ENCODE measurements around the gene APC.

APC gene

DNA sequence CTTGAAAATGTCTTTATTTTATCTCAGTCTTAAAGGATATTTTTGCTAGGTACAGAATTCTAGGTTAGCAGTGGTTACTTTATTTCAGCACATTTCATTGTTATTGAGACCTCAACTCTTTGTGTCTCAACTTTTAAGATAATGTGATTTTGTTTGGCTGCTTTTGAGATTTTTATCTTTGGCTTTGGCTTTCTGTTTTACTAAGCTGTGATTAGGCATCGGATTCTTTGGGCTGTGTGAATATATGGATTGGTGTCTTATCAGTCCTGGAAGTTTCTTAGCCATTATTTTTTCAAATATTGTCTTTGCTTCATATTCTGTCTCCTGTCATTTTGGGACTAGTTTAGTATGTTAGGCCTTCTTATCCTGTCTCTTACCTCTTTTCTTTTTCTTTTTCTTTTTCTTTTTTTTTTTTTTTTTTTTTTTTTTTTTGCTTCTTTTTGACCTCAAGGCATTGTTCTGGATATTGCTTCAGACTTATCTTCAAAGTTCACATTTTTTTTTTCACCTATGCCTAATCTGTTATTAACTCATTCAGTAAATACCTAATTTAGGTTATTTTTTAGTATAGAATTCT, 20.1 kb upstream of the APC start:
- DNase-seq = no peak

DNA sequence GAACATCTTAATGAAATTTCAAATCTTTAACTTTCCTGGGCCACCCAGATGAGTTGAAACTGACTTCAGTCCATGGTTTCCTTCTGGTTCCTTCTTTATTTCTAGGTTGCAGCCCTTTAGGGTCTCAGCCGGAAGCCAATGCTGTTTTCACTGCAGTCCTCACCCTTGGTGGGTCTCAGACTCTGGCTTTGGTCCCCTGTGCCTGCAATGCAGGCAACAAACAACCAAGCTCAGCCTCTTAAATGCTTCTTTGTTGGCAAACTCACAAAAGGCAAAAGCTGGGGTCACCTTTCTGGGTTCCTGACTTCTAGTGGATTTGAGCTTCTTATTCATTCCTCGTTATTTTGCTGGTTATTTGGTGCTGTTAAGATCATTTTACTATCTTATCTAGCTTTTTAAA, 19.3 kb upstream of the APC start:
- DNase-seq = no peak

DNA sequence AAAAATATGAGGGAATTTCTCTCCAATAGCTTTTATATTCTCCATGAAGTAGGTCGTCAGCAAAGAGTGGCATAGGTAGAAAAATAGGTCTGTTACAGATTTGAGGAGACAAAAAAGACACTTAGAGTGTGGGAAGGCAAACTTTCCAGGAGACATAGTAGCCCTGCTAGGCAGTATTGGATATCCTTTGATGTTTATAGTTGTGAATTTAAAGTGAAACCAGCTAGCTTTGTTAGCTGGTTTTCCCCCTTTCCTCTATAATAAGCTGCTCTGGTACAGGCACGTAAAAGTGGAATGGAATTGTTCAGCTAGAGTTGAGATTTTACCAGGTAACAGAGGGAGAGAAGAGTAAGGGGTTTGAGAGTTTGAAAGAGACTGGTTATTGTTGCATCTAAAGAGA, 17.1 kb upstream of the APC start:
- no peak for DNase-seq

DNA sequence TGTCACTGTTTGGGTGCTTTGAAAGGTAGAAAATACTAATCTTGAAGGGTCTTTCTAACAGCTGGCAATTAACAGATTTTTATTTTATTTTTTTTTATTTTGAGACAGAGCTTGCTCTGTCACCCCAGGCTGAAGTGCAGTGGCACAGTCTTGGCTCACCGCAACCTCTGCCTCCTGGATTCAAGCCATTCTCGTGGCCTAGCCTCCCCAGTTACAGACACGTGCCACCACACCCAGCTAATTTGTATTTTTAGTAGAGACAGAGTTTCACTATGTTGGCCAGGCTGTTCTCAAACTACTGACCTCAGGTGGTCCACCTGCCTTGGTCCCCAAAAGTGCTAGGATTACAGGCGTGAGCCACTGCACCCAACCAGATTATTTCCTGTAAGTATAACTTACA, 12.8 kb upstream of the APC start:
- no peak for DNase-seq

DNA sequence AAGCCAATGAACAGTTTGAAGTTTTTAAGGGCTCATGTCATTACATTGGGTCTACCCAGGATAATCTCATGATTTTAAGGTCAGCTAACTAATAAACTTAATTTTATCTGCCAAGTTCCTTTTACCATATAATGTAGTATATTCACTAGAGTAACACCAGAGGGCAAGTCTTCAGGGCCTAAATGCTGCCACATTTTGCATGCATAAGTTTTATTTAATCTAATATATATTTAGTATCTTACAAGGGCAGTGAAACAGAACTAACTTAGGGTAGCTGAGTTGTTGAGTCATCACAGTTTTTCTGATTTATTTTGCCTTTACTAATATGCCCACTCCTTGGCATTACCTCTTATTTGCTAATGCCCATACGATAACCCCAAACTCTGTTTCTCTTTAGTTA, 8.1 kb upstream of the APC start:
- no peak for DNase-seq

DNA sequence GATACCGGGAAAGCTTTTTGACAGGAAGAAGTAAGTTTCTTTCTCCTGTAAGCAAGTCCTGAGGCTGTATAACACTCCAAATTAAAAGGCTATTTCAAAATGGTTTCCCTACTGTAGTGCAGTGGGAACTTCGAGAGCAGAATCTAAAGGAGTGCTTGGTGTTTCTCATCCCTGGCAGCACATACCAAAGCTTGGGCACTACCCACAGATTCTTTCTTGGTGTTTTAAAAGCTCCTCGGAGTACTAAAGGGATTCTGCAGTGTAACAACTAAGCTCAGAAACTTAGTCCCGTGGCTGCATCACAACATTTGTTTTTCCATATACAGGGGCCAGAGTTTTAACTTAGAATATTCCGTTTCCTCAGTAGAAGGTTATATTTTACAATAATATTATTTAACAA, 5.6 kb upstream of the APC start:
- no peak for DNase-seq

DNA sequence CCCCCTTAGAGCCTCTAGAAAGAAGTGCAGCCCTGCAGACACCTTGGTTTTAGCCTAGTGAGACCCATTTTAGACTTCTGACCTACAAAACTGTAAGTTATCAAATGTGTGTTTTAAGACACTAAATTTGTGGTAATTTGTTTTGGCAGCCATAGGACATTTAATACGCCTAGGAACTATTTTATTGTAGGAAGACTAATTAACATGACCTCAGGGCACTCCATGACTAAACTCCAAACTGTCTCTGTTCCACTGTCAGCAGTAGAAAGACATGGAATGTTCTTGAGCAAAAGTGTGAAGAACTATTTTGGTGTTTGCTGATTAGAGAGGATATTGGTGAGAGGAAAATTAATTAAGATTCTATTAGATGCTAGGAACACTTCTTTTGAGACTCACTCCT, 4.1 kb upstream of the APC start:
- no peak for DNase-seq

DNA sequence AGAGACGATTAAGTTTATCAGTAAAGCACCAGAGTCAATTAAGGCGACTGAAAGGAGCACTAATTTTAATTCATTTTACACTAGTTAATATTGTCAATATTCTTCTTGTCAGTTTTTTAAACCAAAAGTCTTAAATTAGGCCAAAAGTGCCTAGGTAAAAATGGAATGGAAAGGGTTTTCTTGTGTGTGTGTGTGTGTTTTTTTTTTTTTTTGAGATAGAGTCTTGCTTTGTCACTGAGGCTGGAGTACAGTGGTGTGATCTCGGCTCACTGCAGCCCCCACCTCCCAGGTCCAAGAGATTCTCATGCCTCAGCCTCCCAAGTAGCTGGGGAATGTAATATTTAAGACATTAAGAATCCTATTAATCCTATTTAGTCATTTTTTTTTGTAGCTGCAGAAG, 3.1 kb upstream of the APC start:
- no peak for DNase-seq

DNA sequence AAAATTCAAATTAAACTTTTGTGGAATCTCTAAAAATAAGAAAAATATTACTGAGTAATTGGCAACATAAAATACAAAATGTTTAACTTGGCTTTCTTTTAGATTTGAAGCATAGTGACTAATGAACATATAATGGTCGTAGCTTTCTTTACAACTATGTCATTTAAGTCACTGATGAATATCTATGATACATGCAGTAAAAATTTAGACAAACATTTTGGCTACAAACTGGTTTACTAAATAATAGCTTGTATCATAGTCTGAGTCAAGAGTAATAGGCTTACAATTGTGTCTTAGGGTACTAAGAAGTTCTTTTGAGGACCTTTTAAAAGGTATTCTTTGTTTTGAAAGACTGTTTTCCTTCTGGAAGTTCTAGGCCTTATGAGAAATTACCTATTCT, 2.0 kb upstream of the APC start:
- no peak for DNase-seq

DNA sequence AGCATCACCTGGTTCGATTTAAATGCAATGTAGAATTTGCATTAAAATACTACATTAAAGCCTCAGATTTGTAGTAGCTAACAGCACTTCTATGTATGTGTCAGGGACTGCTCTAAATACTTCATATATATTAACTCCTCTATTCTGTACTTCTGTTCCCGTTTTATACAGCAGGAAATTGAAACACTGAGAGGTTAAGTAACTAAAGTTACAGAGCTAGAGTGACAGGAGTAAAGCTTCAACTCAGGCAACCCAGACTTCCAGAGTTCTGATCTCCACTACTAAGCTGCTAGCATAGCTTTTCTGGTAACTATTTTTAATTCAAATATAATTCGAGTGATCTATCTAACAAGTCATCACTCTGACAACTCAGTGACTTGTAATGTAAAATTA, 619 bp upstream of the APC start:
- no peak for DNase-seq

DNA sequence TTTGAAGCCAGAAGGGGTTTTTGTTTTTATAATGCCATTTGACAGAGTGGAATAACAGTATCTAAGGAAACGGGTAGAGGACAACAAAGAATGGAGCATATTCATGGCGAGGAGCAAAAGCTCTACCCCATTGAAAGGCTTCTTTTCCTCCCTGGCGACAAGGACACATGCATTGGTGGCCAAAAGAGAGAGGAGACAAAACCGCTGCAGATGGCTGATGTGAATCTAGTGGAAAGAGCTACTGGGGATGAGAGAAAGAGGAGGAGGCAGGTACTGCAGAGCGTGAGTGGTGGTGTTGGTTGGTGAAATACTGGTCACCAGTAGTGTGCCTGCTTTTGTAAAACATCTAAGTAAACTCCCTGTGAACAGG, 491 bp downstream of the APC start:
- no peak for DNase-seq

DNA sequence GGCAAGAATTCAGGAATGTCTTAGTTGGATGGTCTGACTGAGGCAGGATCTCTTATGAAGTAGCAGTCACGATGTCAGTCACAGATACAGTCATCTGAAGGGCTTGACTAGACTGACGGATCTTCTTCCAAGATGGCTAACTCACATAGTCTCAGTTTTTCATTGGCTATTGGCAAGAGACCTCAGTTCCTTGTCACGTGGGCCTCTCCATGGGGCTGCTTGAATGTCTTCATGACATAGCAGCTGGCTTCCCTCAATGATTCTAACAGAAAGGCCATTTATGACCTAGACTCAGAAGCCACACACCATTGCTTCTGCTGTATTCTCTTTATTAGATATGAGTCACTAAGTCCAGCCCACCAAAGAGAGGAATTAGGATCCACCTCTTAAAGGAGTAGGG, 4.7 kb downstream of the APC start:
- DNase-seq = no peak

DNA sequence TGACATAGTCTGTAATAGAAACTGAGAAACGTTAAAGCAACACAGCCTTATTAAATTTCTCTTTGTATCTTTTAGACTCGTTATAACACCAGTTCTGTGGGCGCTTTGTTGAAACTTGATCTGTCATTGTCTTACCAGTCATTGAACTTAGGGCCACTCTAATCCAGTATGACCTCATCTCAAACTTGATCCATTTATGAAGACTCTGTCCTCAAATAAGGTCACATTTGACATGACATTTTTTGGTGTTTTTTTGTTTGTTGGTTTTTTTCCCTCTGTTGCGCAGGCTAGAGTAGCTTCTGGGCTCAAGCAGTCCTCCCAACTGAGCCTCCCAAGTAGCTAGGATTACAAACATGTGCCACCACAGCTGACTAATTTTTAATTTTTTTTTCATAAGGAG, 5.9 kb downstream of the APC start:
- no peak for DNase-seq

DNA sequence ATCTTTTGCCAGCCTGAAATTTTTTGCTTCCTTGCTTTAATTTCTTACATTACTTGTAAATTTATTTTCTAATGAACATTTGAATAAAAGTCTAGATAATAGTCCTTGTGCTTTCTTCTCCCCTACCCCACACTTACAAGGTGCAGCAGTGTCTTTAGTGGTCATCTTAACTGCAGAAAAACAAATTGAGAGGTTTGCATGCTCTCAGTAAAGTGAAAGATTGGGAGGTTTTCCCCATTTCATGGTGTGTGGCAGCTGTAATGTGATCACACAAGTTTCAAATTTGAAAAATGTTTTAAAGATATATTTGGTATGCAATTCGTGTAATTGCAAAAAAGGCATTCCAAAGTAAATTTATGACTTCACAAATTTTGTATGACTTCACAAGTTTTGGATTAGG, 14.7 kb downstream of the APC start:
- no peak for DNase-seq

DNA sequence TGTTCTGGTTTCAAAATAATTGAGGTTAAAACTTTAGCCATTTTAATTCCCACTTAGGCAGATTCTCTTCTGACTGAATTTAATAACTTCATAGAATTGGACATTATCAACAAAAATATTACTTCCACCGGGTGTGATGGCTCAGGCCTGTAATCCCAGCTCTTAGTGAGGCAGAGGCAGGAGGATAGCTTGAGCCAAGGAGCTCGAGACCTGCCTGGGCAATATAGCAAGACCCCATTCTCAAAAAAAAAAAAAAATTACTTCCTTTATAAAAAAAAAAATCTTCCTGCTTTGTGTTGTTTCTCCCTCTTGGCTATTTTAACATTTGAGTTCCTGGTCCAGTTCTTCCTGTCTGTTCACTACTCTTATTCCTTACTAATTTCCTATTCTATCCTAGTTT, 18.0 kb downstream of the APC start:
- no peak for DNase-seq

DNA sequence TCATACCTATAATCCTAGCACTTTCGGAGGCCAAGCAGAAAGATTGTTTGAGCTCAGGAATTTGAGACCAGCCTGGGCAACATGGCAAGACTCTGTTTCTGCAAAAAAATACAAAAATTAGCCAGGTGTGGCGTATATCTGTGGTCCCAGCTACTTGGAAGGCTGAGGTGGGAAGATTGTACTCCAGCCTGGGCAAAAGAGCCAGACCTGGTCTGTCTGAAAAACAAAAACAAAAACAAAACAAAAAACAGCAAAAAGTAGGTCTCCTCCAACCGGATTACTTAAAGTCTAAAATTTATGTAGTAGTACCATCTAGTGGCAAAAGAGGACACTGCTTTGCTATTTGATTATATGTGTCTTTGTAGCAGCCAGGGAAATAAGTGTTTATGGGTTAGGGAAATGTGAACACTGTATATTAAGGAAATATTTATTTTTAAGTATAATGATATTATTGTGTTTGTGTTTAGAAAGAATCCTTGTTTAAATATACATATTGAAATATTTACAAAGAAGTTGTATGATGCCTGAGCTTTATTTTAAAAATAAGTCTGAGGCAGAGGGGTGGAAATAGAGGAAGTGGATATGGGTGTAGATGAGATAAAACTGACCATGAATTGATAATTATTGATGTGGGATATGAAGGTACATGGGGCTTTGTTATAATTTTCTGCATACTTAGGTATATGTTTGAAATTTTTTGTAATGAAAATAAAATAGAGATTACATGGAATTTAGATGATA, 20.0 kb downstream of the APC start:
- peak; percentile 2 for DNase-seq

DNA sequence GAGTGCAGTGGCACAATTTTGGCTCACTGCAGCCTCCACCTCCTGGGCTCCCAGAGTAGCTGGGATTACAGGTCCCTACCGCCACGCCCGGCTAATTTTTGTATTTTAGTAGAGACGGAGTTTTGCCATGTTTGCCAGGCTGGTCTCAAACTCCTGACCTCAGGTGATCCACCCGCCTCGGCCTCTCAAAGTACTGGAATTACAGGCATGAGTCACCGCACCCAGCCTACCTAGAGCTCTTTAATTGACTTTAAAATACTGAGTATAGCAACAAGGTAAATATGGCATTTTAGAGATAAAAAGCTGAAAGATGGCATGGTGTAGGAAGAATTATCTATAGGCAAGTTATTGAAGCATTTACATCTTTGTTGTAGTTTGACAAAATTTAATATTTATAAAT, 21.0 kb downstream of the APC start:
- no peak for DNase-seq

DNA sequence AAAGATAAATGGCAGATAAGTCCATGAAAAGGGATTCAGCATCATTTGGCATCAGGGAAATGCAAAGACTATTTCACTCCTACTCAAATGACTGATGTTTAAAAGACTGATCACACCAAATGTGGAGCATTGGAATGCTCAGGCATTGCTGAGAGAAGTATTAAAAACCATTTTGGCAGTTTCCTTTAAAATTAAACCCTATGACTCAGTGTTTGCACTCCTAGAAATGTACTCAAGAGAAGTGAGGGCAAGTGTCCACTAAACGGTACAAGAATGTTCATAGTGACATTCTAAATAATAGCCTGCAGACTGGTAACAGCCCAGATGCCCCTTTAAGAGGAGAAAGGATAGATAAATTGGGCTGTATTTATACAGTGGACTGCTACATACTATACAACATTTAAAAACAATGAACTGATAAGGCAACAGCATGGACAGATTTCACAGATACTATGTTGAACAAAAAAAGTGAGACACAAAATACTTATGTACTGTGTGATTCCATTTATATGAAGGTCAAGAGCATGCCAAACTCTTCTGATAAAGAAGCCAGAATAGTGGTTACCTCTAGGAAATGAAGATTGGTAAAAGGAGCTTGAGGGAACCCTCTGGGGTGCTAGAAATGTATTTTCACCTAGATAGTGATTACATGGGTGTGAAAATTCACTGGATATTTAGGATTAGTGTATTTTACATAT, 24.6 kb downstream of the APC start:
- DNase-seq = no peak

DNA sequence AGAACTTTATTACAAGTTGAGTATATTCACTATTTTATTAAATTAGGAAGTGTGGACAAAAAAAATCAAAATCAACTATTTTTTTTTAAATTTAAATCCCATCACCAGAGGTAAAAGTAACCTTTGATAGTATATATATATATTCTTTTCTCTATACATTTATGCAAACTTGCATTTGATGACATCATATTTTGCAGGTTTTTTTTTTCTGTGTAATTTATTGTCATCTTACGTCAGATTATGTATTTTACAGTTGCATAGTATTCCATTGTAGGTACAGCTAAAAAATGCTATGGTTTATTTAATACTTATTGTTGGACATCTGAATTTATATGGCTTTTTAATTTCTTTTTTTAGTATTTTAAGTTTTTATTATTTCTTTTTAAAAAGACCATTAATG, 25.5 kb downstream of the APC start:
- no peak for DNase-seq

DNA sequence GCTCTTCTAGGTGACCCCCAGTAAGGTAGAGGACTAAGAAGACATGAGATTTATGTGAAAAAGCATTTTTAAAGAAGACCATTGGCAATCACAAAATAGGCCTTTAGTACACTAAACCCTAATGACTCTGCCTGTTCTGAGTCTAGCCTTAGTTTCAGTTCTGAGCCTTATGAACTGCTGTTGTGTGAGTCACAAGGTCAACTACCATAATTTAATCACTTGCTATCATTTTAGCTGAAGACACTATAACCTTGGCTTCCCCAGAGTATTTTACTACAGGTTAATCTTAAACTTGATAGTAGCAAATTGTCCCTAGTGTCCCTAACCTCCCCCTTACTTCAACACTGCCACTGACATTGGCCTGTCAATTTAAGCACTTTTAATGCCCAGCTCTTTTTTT, 34.4 kb downstream of the APC start:
- DNase-seq = no peak

DNA sequence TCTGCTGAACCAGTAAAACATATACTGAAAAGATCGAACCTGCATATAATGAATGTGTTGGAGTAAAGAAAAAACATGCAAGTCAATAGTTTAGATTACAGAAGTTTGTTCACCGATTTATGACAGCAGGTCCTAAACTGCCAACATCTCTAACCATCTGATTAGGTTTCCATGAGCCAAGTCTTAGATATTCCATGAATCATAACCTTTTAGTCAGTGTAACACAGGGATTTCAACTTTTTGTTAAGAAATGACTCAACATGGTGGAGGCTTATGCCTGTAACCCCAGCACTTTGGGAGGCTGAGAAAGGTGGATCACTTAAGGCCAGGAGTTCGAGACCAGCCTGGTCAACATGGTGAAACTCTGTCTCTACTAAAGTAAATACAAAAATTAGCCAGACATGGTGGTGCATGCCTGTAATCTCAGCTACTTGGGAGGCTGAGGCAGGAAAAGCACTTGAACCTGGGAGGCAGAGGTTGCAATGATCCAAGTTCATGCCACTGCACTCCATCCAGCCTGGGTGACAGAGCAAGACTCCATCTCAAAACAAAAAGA, 38.7 kb downstream of the APC start:
- DNase-seq = no peak

DNA sequence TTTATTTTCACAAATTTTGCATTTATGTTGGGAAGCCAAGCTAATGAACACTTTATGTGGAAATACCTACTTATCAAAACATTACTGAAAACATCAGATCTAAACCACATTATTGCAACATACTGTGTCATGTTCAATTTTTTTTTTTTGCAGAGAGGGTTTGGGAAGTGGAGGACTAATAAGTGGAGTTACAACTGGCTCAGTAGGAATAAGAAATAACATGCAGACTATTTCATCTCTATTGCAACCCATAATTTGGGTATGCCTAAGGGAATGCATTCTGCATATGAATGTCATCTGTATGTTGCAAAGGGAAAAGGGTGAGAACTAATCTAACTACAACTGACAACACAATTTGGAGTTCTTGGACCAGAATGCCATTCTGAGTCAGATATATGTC, 41.8 kb downstream of the APC start:
- no peak for DNase-seq

DNA sequence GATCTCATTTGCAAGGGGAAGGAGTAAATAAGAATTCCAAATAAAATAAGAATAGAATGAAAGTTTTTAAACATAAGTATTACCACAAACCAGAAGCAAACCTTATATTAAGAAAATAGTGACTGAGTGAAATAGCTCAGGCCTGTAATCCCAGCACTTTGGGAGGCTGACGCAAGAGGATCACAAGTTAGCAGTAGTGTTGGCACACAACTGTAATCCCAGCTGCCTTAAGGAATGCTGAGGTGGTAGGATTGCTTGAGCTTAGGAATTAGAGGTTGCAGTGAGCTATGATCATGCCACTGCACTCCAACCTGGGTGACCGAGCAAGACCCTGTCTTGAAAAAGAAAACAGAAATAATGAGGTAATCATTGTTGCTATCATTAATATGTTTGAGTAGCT, 47.0 kb downstream of the APC start:
- DNase-seq = no peak

DNA sequence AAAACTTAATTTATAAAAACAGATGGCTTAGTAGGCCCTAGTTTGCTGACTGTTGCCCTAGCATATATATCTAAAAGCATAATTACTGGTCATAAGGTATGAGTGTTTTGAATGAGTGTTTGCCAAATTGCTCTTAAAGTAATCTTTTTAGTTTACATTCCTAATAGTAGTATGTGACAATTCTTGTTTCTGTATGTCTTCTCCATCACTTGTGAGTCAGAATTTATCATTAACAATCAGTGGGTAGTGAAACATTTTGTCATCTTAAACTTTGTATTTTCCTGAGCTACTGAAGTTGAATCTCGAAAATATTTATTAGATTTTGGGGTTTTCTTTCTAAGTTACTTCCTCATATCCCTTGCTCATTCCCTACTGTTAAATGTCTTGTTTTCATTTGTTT, 49.6 kb downstream of the APC start:
- DNase-seq = no peak

DNA sequence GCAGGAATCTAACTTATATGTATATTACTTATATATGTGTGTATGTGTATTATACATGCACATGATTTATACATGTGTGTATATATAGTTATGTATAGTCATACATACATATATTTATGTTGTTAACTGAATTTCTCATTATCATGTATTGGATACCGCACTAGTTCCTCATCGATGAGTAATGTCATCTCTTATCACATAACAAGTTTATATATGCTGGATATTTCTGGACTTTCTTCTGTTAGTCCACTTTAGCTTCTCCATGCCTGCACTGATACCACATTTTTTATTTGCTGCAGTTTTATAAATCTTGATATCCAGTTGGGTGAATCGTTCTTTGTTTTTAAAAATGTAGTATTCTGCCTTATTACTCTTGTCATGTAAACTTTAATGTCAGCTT, 50.2 kb downstream of the APC start:
- DNase-seq = no peak

All from DMS153 (cell line).